ENCODE data around the gene LGALS9.
A peak's percentile ranks its signal among the peaks of the same experiment; 100 is the strongest.
"Not testable (repeated sequence)": the region's sequence is repeated elsewhere in the genome, so short reads cannot be mapped to it uniquely, and the experiment has no call there.

The LGALS9 gene

DNA sequence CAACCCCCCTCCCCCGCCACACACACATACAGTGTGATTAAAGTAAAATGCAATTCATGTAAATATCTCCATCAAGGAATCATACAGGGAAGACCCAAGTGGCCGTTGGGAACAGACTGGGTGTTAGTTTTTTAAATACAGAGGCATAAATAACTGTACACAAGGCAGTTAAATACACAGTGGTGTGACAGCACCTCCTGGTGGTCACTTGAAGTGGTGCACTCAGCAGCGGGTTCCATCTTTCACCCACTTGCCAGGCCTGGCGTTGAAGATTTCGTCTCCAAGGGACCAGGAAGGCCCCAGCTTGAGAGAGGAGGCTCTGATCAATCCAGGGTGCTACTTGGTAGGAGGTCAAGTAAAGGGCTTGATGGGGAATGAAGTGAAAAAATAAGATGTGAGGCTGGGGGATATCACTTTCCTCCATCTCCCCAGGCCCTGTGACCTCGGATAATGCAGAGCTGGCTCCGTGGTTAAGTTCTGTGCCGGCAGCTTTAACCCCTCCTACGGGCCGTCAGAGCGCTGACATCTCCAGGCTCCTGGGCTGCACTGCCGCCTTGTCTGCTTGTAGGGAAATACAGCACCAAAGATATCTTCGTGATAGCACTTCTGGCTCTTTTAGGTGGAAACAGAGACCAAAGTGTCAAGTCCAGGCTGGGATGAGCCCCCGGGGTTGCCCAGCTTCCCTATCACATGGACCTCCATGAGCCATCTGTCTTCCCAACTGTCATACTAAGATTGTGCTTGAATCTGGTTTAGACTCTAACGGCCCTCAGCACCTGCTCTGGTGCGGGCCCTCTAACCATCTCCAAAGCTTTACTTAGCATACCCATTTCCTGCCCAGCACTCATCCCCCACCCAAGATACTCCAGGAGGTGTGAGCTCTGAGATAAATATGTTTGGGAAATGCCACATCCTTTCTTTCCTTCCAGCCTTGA, 20.7 kb downstream of the LGALS9 start:
- peak; percentile 58 to 73 for DNase-seq (ENCODE audit: low read depth in 2 of 2)
- no peak overlapping the region for H3K4me3 ChIP-seq (replicated peaks in 1 of 2; ENCODE audit: low read depth in 2 of 2, low read length in 2 of 2)
- TF ChIP-seq, protein P1, sequence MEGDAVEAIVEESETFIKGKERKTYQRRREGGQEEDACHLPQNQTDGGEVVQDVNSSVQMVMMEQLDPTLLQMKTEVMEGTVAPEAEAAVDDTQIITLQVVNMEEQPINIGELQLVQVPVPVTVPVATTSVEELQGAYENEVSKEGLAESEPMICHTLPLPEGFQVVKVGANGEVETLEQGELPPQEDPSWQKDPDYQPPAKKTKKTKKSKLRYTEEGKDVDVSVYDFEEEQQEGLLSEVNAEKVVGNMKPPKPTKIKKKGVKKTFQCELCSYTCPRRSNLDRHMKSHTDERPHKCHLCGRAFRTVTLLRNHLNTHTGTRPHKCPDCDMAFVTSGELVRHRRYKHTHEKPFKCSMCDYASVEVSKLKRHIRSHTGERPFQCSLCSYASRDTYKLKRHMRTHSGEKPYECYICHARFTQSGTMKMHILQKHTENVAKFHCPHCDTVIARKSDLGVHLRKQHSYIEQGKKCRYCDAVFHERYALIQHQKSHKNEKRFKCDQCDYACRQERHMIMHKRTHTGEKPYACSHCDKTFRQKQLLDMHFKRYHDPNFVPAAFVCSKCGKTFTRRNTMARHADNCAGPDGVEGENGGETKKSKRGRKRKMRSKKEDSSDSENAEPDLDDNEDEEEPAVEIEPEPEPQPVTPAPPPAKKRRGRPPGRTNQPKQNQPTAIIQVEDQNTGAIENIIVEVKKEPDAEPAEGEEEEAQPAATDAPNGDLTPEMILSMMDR (IDR thresholded peaks at IDR 0.05; ENCODE audit: low read depth, low read length): peak; percentile 66

DNA sequence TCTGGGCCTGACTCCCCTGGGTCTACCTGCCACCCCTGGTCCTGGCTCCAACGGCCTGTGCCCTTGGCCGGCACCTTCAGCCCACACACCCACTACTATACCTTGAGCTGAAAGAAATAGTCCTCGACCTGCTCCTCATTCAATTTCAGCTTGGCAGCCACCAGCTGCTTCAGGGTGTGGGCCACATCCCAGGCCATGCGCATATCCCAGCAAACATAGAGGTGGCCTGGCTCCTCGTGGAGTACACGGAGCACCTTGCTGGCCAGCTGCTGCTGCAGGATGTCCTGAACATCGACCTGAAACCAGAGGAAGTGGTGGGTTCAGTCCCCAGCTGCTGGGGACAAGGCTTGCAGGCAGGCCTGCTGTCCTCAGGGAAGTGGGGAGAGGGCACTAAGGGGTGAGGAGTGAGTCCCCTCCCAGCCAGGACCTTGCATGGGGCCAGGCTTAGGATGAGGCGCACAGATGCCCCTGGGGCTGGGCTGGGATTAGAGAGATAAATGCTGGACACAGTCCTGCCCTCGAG, 22.5 kb downstream of the LGALS9 start:
- not testable (repeated sequence) for H3K4me3 ChIP-seq (replicated peaks in 1 of 2; ENCODE audit: low read depth in 2 of 2, low read length in 2 of 2); DNase-seq (ENCODE audit: low read depth in 2 of 2)

DNA sequence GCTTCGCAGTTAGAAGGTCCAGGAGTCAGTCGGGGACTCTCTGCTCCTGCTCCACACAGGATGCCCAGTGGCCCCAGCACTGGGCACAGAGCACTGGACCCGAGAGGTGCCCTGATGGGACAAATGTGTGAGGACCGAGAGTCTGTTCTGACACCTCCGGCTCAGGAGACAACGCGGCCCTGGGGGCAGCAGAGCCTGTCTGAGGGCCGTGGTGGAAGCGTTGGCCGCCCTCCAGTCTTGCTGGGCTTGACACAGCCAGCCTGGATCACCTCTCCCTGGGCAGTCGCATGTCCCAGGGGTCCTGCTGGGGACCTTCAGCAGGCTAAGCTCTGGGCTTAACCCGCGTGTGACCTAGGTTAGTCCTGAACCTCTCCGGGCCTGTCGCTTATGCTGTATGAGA, 23.1 kb downstream of the LGALS9 start:
- DNase-seq (ENCODE audit: low read depth in 2 of 2): no peak
- TF ChIP-seq, protein P1 (IDR thresholded peaks at IDR 0.05; ENCODE audit: low read depth, low read length): no peak
- no peak overlapping the region for H3K4me3 ChIP-seq (replicated peaks in 1 of 2; ENCODE audit: low read depth in 2 of 2, low read length in 2 of 2)

DNA sequence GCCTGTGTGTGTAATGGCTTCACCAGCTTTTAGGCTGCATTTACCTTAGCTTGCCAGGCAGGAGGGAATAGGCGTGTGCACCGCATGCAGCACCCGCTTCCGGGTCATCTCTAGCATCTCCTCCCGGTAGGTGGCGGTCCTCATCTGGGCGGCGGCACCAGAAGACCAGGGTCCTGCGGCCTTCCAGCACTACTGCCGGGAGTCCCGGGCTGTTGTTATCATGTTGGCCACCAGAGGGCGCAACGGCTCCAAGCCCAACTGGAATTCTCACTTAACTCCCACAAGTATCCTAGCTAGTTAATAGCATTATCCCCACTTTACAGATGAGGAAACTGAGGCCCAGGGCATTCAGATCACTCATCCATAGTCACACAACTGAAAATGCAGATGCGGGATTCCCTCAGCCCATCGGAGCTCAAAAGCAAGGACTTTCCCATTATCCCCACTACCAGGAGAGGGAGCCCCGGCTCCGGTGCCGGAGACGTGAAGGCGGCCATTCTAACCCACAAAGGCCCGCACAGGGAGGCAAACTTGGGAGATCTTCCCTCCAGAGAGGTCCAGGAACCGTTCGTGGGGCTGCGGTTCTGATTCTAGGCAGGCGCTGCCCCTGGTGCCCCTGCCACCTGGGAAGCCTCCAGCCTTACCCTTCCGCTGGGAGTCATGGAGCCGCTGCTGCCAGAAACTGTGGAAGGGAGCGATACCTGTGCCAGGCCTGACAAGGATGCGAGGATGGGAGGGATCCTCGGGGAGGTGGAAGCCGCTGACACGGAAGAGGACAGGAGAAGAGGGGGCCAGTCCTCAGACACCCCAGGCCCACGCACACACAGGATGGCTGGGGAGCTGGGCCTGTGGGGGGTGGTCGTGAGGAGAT, 23.9 kb downstream of the LGALS9 start:
- DNase-seq (ENCODE audit: low read depth in 2 of 2): peak; percentile 69 to 70
- TF ChIP-seq, protein P1 (IDR thresholded peaks at IDR 0.05; ENCODE audit: low read depth, low read length): peak; percentile 81
- H3K4me3 ChIP-seq (replicated peaks in 1 of 2; ENCODE audit: low read depth in 2 of 2, low read length in 2 of 2): no peak overlapping the region

DNA sequence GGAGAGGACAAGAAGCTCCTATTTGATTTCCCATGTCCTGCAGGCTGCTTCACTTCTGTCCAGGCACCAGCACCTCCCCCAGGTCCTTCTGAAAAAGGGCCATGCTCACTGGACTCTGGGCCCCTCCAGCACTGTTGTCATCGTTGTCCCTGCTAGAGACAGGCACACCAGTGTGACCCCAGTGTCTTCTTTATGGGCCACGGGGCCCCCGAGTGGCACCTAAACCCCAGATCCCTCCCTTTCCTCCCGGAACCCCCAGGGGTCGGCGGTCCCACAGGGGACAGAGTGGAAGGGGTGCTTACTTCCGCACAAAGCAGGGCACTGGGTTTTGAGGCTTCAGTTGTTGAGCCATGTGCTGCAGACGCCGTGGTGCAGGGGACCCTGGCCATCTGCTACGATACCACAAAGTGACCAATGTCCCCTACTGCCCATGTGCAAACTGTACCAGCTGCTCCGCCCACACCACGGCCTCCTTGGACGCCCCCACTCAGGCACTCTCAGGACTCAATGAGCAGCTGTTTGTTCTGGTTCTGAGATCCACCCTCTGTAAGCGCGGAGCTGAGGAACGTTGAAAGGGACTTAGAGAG, 24.6 kb downstream of the LGALS9 start:
- not testable (repeated sequence) for DNase-seq (ENCODE audit: low read depth in 2 of 2); H3K4me3 ChIP-seq (replicated peaks in 1 of 2; ENCODE audit: low read depth in 2 of 2, low read length in 2 of 2)

DNA sequence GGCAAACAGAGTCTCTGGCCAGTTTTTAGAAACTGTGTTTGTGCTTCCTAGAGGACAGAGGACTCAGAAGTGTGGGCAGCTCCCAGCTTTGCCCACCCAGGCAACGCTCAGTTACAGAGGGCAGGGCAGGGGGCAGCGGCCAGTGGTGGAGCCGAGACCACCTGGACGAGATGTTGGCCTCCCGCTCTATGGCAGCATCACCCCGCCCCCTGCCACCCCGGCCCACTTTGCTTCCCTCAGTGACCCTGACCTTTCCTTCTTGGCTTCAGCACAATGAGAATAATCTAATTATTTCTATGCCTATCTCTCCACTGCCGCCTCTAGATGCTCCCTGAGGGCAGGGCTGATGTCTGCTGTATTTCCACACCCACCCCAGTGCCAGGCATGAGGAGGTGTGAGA, 25.6 kb downstream of the LGALS9 start:
- not testable (repeated sequence) for H3K4me3 ChIP-seq (replicated peaks in 1 of 2; ENCODE audit: low read depth in 2 of 2, low read length in 2 of 2)

DNA sequence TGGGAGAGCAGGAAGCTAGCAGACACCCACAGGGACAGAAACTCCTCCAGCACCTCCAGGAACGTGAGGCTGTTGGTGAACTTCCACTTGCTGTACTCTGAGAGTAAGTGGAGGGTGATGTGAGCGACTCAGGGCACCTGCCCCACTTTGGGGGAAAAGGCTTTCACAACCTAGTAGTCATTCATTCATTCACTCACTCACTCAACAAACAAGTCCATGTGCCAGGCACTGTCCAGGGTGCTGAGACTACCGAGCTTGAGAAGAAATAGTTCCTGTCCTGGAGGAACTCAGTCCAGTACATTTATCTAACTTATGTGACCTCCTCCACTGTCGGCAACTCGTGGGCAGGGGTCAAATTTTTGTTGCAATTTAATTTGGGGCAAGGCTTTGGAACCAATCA, 26.6 kb downstream of the LGALS9 start:
- TF ChIP-seq, protein P1 (IDR thresholded peaks at IDR 0.05; ENCODE audit: low read depth, low read length): no peak
- no peak overlapping the region for H3K4me3 ChIP-seq (replicated peaks in 1 of 2; ENCODE audit: low read depth in 2 of 2, low read length in 2 of 2)
- peak; percentile 21 to 33 for DNase-seq (ENCODE audit: low read depth in 2 of 2)

More for the DNA sequence above, 25.6 kb downstream of the LGALS9 start:
- not testable (repeated sequence) for DNase-seq (ENCODE audit: low read depth in 2 of 2)

DNA sequence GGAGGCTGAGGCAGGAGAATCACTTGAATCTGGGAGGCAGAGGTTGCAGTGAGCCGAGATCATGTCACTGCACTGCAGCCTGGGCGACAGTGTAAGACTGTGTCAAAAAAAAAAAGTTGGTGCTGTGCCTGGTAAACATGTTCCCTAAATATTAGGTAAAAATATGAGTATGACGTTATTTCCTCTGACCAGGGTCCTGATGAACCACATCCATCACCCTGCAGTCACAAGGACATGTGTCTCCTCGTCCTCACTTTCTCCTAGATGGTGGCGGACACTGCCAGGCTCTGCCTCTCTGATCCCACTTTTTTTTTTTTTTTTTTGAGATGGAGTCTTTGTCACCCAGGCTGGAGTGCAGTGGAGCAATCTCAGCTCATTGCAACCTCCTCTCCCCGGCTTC, 28.7 kb downstream of the LGALS9 start:
- TF ChIP-seq, protein P1 (IDR thresholded peaks at IDR 0.05; ENCODE audit: low read depth, low read length): no peak
- no peak for DNase-seq (ENCODE audit: low read depth in 2 of 2)
- H3K4me3 ChIP-seq (replicated peaks in 1 of 2; ENCODE audit: low read depth in 2 of 2, low read length in 2 of 2): no peak overlapping the region
